A549 treated with Hydrocortisone at 1 μM for 4 hours (cell line): ENCODE data around the gene NOL4L. TPM values are rescaled to one million over a fixed set of nuclear protein-coding genes. Genes with fewer than 3 reads are reported as not detected.

Experiments used
- total RNA-seq: library from RNA; stranded (reverse); fragments of 200-300 nt; extraction: Qiagen RNA extraction; gene quantifications from 5 replicates; pipeline ENCODE4 v1.2.3, GENCODE V29; 2022

Gene NOL4L
- 9.4 to 13.9 TPM (median 11.8 TPM) in 5 replicates for total RNA-seq

GRCh38 chr20:32585011-32585585 lies at the start of gene NOL4L:
NOL4L (minus strand) TSS chr20:32585333; CDS start chr20:32584890, 443 bp downstream.

Other genes starting within 250 kb of the NOL4L start
- gene ASXL1, start 227.0 kb downstream of the NOL4L start, total RNA-seq: 30.9 to 33.2 TPM (median 32.4 TPM) in 5 replicates
- gene C20orf203, start 88.6 kb upstream of the NOL4L start, total RNA-seq: not detected in 5 replicates
- 51.6 to 61.0 TPM (median 59.2 TPM) in 5 replicates for gene COMMD7, start 158.1 kb upstream of the NOL4L start, total RNA-seq
- gene DNMT3B, start 177.1 kb upstream of the NOL4L start, total RNA-seq: 3.1 to 4.3 TPM (median 4.2 TPM) in 5 replicates
- 134 to 169 TPM (median 140 TPM) in 5 replicates for gene MAPRE1, start 234.6 kb upstream of the NOL4L start, total RNA-seq